ENCODE measurements around the gene CLBA1. TPM values are rescaled to one million over a fixed set of nuclear protein-coding genes. Genes with fewer than 3 reads are reported as not detected.

The CLBA1 gene
- total and polyA plus RNA-seq, 9 of the 15 experiments (the other 6 are each of a cell fraction or from before 2014, with no cell fraction given) = 0.04 to 3.9 (median 2.6) TPM

DNA sequence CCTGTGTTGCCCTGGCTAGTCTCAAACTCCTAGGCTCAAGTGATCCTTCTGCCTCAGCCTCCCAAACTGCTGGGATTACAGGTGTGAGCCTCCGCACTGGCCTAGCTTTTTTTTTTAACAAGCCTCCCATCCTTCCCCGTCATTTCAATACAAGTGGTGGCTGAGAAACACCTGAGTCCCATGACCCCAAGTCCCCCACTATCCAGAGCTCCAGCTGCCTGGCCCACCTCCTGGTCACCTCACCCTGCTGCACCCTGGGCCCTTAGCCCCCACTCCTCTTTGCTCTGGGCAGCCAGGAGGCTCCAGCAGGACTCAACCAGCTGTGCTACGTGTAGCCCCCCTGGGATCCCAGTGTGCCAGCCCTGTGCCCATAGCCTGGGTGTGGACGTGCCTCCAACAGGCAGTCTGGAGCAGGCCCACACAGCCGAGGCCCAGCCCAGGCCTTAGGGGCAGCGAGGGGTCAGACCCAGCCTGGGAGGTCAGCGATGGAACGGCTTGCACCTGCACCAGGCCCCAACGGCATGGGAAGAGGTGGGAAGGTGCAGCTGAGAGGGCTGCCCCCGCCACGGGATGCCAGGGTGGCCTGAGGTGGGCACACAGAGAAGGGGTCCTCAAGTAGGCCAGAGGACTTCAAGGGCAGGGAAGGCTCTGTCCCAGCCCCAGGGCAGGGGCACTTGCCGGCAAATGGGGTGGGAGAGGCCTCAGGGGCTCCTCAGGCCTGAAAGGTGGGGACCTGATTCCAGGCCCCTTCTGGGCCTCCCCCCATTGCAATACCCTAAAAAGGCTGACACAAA, 13.9 kb upstream of the CLBA1 start:
- no peak overlapping the region for H3K9ac ChIP-seq (ENCODE audit: insufficient read depth in 1 of 2, low read depth in 2 of 2, low read length in 2 of 2)
- no peak overlapping the region for H2AFZ ChIP-seq (ENCODE audit: low read depth, low read length)
- H3K36me3 ChIP-seq (ENCODE audit: control insufficient read depth, insufficient read depth, low read length) = no peaks in the 10 kb centered on the region
- H3K9me1 ChIP-seq (ENCODE audit: control insufficient read depth, insufficient read depth, low read length) = no peaks in the 10 kb centered on the region
- TF ChIP-seq CREB3L1 (IDR thresholded peaks at IDR 0.05; ENCODE audit: borderline replicate concordance, low read depth) = no peak
- CTCF ChIA-PET (ENCODE audit: low intra/inter-chr PET ratio) = no interaction called here
- H3K4me2 ChIP-seq (ENCODE audit: insufficient read depth, low read length) = no peak overlapping the region
- peaks cover 0 to 17% of the 10 kb centered on the region in 2 experiments; a peak in 1 of 5 replicates for H3K27me3 ChIP-seq (ENCODE audit: control insufficient read depth in 2 of 2, insufficient read depth in 2 of 2, low read length in 2 of 2)
- WGBS (ENCODE audit: insufficient coverage, low coverage, missing lambda C conversion rate) = 52% methylated on average over 8 of the region's 12 CpGs
- H3K4me1 ChIP-seq (replicated peaks in 1 of 2; ENCODE audit: control insufficient read depth in 2 of 2, insufficient read depth in 2 of 2, low read length in 2 of 2) = peaks cover 0 to 78% of the 10 kb centered on the region in 2 experiments; a peak in 3 of 5 replicates
- H3K4me3 ChIP-seq = no peak overlapping the region
- POLR2A ChIA-PET = interaction anchor here (0.6 to 1.8 kb wide), 3 partner anchors 32 to 48 kb away, joined by 3 to 7 read pairs (median 3); no protein-coding TSS in a partner anchor
- no peaks in the 10 kb centered on the region for H3K9me3 ChIP-seq (replicated peaks; ENCODE audit: control insufficient read depth, insufficient read depth, low read depth, low read length)
- BruUV-seq (replicated peaks) = no TSS peak
- no peak for FAIRE-seq
- ATAC-seq = no peak
- intact Hi-C loops (cut with micrococcal nuclease) = no loop called here
- peaks cover 15% of the 10 kb centered on the region; the same call in 1 of the 2 replicates for H4K20me1 ChIP-seq (replicated peaks; ENCODE audit: control insufficient read depth, insufficient read depth, low read length)
- no peaks in the 10 kb centered on the region for H3K79me2 ChIP-seq (ENCODE audit: control insufficient read depth, insufficient read depth, low read length)
- no peak for DNase-seq (ENCODE audit: extremely low read depth in 1 of 4, low spot score in 3 of 4)
- no peak overlapping the region for H3K27ac ChIP-seq (ENCODE audit: extremely low read depth, low read depth, low read length)
- in situ Hi-C loops (cut with MboI) = loop anchor here (5.0 kb wide), 1 partner anchor 76 kb away; no protein-coding TSS in a partner anchor

All from K562 (cell line).